AG04449 (cell line): ENCODE data around the gene PUM1.

Experiments
- CTCF ChIA-PET: fragments of 350-600 bp; formaldehyde crosslinking; extraction: SDS; loops from one replicate; lab custom pipeline; 2021; ENCODE audit warnings: antibody characterized with exemption; lab: Yijun Ruan, JAX
- POLR2A ChIA-PET: fragments of 400-600, 350-600 bp; formaldehyde crosslinking; extraction: SDS; loops from one replicate; lab custom pipeline; 2020; ENCODE audit warnings: antibody characterized with exemption, inconsistent platforms; lab: Yijun Ruan, JAX
- DNase-seq: peaks from one replicate; pipeline ENCODE4 v3.0.0-alpha.2; 2010; ENCODE audit warnings: low read depth, low spot score
- H3K4me3 ChIP-seq: 2 replicates; pipeline ENCODE4 v1.5.1; 2011; ENCODE audit warnings: low read depth, mild to moderate bottlenecking, control low read depth, low read length
- TF ChIP-seq, protein P1 (sequence below): IDR thresholded peaks from one replicate; pipeline ENCODE4 v1.5.1; 2011; ENCODE audit warnings: mild to moderate bottlenecking, moderate library complexity, low read length, control low read depth, inconsistent platforms; ENCODE audit not compliant: insufficient read depth; ENCODE audit errors: missing control alignments

PUM1 gene

DNA sequence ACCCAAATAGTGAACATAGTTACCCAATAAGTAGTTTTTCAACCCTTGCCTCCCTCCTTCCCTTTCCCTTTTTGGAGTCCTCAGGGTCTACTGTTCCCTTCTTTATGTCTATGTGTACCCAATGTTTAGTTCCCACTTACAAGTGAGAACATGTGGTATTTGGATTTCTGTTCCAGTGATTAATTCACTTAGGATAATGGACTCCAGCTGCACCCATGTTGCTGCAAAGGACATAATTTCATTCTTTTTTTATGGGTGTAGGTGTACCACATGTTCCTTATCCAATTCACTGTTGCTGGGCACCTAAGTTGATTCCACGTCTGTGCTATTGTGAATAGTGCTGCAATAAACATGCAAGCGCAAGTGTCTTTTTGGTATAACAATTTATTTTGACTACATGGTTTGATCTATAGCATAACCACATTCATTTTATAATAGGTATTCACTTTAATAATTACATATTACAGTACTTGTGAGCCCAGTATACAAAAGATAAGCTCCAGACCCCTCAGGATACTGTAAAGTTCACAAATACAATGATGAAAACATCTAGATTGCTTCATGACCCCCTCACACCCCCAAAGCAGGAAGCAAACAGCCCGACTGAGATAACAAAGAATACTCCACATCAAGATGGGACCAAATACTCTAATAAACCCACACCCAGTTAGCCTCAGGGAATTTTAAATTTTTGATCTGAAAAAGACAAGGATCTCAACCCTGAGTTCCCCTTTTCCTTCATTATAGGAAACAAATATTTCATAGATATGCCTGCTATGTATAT lies 45.3 kb downstream of the PUM1 start:
- H3K4me3 ChIP-seq: no peak overlapping the region
- DNase-seq: no peak
- ChIA-PET CTCF (no interaction called here), POLR2A (no interaction called here)
- TF ChIP-seq, protein P1, sequence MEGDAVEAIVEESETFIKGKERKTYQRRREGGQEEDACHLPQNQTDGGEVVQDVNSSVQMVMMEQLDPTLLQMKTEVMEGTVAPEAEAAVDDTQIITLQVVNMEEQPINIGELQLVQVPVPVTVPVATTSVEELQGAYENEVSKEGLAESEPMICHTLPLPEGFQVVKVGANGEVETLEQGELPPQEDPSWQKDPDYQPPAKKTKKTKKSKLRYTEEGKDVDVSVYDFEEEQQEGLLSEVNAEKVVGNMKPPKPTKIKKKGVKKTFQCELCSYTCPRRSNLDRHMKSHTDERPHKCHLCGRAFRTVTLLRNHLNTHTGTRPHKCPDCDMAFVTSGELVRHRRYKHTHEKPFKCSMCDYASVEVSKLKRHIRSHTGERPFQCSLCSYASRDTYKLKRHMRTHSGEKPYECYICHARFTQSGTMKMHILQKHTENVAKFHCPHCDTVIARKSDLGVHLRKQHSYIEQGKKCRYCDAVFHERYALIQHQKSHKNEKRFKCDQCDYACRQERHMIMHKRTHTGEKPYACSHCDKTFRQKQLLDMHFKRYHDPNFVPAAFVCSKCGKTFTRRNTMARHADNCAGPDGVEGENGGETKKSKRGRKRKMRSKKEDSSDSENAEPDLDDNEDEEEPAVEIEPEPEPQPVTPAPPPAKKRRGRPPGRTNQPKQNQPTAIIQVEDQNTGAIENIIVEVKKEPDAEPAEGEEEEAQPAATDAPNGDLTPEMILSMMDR: no peak

DNA sequence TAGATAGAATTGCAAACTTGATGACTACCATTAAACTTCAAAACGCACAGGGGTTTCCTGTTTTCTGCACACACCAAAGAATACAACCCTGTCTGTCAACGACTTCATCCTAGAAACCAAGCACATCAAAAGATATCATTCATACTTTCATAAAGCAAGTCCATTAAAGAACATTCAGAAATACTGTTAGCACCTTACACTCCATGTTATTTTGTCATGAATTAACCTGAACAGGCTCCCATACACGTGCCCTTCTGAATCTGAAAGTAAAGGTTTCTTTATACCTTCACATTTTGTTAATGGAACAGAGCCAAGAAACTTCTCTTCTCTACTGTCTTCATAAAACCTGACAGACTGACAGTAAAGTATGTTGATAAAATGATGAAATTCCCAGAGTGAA lies 46.1 kb downstream of the PUM1 start:
- no peak overlapping the region for H3K4me3 ChIP-seq
- ChIA-PET POLR2A (no interaction called here), CTCF (no interaction called here)
- TF ChIP-seq, protein P1: no peak
- no peak for DNase-seq

DNA sequence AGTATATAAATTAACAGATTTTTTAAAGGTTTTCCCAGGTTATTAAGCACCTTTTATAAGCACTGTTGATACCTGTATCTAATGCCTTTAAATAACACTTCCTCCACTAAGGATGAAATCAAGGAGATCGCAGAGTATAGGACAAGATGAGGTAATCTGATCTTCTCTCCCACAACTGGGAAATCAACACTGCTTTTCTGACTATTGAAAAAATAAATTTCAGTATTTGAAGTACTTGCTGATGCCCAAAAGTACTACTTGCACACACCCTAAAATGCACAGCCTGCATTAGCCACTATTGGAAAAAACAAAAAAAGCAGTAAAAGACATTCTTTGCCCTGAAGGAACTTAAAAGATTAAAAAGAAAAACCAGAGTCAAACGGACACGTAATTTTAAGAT lies 48.6 kb downstream of the PUM1 start:
- POLR2A ChIA-PET: no interaction called here
- TF ChIP-seq, protein P1: no peak
- CTCF ChIA-PET: no interaction called here
- H3K4me3 ChIP-seq: no peak overlapping the region
- DNase-seq: no peak

DNA sequence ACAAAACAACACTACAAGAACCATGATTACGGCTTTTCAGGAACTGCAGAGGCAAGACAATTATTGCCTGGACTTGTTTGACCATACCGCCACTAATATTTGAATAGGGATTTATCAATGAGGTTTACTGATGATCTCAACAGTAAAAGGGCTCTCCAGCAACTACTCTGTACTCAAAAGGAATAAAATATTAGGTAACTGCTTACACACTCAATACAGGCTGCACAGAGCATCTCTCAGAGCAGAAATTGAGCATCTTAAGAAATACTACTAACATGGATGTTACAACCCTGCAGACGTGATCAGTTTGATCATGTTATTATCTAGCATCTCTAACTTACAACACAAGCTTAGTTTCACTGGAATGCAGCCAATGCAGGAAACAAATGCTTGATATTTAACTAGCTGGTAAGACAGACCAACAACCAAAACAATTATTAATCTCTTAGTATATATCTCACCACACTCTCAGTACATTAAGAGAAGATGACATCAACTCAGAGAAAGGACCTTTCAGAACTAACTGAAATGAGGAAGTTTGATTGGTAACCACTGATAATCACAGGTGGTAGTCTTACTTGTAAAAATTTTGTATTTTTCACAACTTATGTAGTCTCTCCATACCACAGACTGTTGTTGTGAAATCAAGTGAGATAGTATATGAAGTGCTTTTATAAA lies 52.2 kb downstream of the PUM1 start:
- ChIA-PET POLR2A (no interaction called here), CTCF (no interaction called here)
- TF ChIP-seq, protein P1: no peak
- H3K4me3 ChIP-seq: no peak overlapping the region
- DNase-seq: no peak

DNA sequence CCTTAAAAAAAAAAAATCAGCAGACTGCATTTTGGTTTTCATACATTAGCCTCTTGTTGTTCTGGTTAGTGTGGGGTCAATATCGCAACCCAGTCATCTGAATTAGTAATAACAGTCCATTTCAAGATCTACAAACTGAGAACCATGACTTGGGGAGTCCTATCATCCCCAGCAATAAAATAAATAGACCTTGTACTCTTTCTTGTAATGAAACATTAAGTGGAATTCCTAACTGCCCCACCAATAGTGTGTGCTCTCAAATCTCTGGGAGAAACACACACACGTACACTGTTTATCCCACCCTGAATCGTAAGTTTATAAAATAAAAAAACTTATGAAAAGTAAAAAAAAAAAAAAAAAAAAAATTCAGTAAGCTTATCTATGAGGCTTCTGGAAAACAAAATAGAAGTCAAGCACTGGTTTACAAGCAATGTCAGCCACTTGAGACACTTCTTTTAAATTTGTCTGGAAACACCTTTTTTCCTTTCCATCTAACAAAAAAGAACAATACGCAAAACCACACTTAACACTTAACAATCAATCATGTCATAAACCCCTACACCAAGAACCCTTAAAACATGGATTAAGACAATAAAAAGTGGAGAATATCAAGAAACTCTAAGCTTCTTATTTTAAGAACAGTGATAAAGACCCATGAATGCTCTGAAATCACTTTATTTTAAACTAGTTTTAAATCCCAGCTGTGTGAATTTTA lies 53.1 kb downstream of the PUM1 start:
- POLR2A ChIA-PET: no interaction called here
- CTCF ChIA-PET: no interaction called here
- DNase-seq: no peak
- H3K4me3 ChIP-seq: no peak overlapping the region
- TF ChIP-seq, protein P1: no peak

DNA sequence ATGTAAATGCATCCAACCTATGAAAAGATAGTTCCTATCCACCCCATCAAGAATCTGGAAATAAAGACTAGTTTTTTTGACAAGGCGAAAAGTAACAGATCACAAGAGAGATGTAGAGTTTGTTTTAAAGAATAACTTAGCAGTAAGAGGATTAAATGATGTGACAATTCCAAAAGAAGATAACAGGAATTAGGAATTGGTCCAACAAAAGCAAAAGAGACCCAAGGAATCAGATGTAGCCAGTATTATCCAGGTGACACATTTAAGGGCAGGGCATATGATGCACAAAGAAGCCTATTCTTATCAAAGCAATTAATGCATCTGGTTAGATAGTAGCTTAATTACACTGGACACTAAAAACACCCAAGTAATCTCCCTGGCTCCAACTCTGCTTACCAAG lies 53.8 kb downstream of the PUM1 start:
- DNase-seq: no peak
- CTCF ChIA-PET: no interaction called here
- TF ChIP-seq, protein P1: no peak
- no peak overlapping the region for H3K4me3 ChIP-seq
- POLR2A ChIA-PET: no interaction called here
